ENCODE data around the gene LIN28A.

The LIN28A gene

GRCh38 chr1:26387447-26387846 is 23.2 kb upstream of the LIN28A start:
- DNase-seq (ENCODE audit: low read depth in 2 of 2): no peak

DNA sequence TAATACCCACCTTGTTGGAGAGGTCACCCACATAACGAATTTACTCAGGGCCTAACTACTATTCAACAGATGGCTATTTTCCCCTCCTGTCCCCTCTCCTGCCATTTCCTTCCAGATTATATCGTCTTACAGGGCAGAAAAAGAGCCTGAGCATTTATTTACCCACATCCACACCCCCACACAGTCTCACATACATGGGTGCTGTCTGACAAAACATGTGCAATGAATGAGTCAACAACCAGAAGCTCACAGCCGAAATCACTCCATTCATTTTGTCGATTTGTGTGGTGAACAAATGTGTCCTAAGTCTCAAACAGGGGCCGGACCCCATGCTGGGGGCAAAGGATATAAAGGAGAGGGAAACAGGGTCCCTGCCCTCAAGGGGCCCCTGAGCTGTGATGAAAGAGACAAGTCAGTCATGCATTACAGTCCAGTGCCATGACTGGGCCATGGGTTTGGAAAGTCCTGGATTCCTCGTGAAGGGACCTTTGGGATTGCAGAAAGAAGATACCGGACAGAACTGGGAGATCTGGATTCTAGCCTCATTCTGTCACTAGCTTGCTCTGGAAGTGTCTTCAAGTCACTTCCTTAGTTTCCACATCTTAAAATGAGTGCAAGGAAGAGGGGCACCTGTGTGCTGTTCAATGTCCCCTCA is 21.7 kb upstream of the LIN28A start:
- no peak for DNase-seq (ENCODE audit: low read depth in 2 of 2)

GRCh38 chr1:26389604-26390247 is 20.9 kb upstream of the LIN28A start:
- DNase-seq (ENCODE audit: low read depth in 2 of 2): no peak

- DNase-seq (ENCODE audit: low read depth in 2 of 2): no peak
Measured at GRCh38 chr1:26391450-26391849, 19.2 kb upstream of the LIN28A start.

GRCh38 chr1:26395754-26396153 is 14.9 kb upstream of the LIN28A start:
- DNase-seq (ENCODE audit: low read depth in 2 of 2): no peak

DNA sequence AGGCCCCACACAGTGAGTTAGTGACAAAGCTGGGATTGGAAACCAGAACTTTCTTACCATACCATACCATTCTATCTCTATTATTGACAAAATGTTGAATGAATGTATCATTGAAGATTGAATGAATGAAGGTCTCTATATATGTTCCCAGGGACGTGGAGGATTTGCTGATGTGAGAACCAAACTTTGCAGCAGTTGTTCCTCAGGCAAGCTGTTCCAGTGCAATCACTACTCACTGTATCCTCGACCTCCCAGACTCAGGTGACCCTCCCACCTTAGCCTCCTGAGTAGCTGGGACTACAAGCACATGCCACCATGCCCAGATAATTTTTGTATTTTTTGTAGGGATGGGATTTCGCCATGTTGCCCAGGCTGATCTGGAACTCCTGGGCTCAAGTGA is 11.6 kb upstream of the LIN28A start:
- DNase-seq (ENCODE audit: low read depth in 2 of 2): no peak

GRCh38 chr1:26401891-26402290 is 8.7 kb upstream of the LIN28A start:
- no peak for DNase-seq (ENCODE audit: low read depth in 2 of 2)

DNA sequence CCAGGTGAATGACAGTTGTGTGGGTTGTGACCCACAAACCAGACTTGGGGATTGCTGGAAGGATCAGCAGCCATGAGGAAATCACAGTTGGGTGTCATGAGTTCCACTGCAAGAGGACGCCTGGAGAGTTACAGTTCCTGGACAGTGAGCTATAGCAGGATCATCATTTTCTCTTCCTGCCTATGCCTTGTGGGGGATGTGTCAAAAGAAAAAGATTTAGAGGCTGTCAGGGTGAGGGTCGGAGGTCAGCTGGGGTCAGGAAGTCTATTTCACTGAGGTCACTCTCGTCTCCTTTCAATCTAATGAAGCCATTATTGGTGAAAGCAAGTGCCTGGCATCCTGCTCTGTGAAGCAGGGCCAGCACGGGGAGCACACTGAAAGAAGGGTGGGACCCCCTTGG is 7.0 kb upstream of the LIN28A start:
- no peak for DNase-seq (ENCODE audit: low read depth in 2 of 2)

DNA sequence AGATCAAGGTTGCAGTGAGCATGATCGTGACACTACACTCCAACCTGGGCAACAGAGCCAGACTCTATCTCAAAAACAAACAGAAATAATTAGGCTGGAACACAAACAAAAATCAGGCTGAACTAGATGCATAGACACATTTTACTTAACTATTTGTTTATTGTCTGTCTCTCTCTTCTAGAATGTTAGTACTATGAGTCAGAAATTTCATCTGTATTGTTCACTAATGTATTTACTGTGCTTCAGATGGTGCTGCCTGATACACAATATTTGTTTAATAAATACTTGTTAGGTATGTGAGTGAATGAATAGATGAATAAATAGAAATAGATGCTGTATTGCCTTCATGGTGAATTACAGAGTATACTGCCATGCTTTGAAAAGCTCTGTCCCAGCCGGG is 6.0 kb upstream of the LIN28A start:
- no peak for DNase-seq (ENCODE audit: low read depth in 2 of 2)

GRCh38 chr1:26405281-26405915 is 5.2 kb upstream of the LIN28A start:
- no peak for DNase-seq (ENCODE audit: low read depth in 2 of 2)

- DNase-seq (ENCODE audit: low read depth in 2 of 2): peak; percentile 56 to 60
Measured at GRCh38 chr1:26408604-26409003, 2.0 kb upstream of the LIN28A start.

GRCh38 chr1:26409191-26409807 is 1.3 kb upstream of the LIN28A start:
- no peak for DNase-seq (ENCODE audit: low read depth in 2 of 2)

GRCh38 chr1:26411624-26412074 is 1.0 kb downstream of the LIN28A start:
- no peak for DNase-seq (ENCODE audit: low read depth in 2 of 2)

GRCh38 chr1:26412180-26412840 is 1.7 kb downstream of the LIN28A start:
- DNase-seq (ENCODE audit: low read depth in 2 of 2): no peak

GRCh38 chr1:26413031-26413430 is 2.4 kb downstream of the LIN28A start:
- no peak for DNase-seq (ENCODE audit: low read depth in 2 of 2)

- peak; percentile 75 to 82 for DNase-seq (ENCODE audit: low read depth in 2 of 2)
Measured at GRCh38 chr1:26417111-26417759, 6.6 kb downstream of the LIN28A start.

DNA sequence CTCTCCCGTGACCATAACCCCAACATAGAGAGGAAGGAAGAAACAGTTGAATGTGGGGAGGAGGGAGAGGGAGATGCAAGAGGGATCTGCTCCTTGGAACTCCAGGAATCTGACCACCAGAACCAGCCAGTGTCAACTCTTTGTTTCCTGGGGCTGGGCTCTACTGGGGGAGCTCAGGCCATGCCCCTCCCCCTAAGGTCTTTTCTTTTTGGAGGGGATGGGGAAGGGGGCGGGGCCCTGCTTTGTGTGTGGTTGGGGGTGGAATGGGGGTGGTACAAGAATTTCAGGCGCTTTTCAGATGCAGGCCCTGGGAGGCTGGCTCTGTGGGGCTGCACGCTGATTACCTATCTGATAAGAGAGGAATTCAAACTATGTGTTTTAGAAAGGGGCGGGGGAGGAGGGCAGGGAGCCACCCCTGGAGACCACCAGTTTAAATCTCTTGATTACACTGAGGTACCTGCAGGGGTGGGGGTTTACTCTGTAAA is 8.3 kb downstream of the LIN28A start:
- DNase-seq (ENCODE audit: low read depth in 2 of 2): no peak

DNA sequence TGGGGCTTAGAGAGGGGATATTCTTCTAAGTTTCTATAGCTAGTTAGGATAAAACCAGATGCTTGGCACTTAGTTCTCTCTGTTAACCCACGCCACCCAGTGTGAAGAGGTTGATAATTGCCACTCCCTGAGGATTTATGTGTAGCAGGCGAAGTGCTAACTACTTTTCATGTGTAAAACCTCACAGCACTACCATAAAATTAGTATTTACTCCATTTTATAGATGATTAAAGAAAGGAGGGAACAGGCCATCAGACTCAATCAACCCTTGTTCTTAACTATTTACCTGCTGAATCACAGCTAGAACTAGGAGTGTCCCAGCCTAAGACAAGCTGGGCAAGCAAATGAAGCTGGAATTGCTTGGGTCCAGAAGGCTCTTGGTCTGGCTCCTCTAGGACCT is 8.9 kb downstream of the LIN28A start:
- DNase-seq (ENCODE audit: low read depth in 2 of 2): no peak

DNA sequence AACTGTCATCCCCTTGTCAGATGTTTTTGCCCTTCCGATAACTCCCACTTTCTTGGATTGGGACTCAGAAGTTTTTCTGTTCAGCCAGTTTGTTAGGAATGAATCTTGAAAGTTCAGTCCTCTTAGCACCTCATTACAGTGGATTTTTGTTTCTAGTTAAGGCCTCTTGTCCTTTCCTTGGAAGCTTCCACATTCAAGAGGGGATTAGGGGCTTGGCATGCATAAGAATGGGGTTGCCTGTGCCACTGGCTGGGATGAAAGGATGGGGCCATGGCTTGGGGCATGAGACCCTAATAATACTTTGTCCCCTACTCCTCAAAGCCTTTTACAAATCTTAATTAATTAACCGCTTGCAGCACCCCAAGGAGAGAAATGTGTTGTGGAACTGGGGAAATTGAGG is 19.1 kb downstream of the LIN28A start:
- no peak for DNase-seq (ENCODE audit: low read depth in 2 of 2)

GRCh38 chr1:26431979-26432695 is 21.5 kb downstream of the LIN28A start, which contains the start of gene DHDDS:
TSS of gene DHDDS (plus strand) at chr1:26432321. CDS start at chr1:26432946, 625 bp downstream.
- peak; percentile 96 to 98 for DNase-seq (ENCODE audit: low read depth in 2 of 2)

DNA sequence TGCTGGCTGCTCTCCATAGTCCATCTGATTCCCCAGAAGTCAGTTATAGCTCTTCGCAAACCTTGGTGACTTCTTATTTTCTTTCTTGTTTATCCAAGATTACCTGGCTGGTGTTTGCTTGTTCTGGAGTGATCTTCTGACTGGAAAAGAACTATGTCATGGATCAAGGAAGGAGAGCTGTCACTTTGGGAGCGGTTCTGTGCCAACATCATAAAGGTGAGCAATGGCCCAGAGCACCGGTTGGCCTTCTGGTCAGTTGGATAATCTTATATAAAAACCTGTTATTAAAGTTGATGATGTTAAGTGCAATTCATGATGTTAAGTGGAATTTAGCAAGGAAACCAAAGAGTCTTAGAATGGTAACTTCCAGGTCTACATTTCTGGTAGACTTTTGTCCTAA is 22.2 kb downstream of the LIN28A start:
- DNase-seq (ENCODE audit: low read depth in 2 of 2): no peak
